GM12801 (cell line): ENCODE data around the gene LRIT2.

Experiments used
- TF ChIP-seq, protein P1 (sequence below): IDR thresholded peaks from one replicate; pipeline ENCODE4 v1.5.1; 2011; ENCODE audit warnings: control low read depth; ENCODE audit not compliant: insufficient read length; ENCODE audit errors: extremely low read depth

Gene LRIT2

GRCh38 chr10:84237199-84238051 lies 12.1 kb upstream of the LRIT2 start:
- TF ChIP-seq, protein P1, sequence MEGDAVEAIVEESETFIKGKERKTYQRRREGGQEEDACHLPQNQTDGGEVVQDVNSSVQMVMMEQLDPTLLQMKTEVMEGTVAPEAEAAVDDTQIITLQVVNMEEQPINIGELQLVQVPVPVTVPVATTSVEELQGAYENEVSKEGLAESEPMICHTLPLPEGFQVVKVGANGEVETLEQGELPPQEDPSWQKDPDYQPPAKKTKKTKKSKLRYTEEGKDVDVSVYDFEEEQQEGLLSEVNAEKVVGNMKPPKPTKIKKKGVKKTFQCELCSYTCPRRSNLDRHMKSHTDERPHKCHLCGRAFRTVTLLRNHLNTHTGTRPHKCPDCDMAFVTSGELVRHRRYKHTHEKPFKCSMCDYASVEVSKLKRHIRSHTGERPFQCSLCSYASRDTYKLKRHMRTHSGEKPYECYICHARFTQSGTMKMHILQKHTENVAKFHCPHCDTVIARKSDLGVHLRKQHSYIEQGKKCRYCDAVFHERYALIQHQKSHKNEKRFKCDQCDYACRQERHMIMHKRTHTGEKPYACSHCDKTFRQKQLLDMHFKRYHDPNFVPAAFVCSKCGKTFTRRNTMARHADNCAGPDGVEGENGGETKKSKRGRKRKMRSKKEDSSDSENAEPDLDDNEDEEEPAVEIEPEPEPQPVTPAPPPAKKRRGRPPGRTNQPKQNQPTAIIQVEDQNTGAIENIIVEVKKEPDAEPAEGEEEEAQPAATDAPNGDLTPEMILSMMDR = no peak

GRCh38 chr10:84236807-84237198 lies 11.5 kb upstream of the LRIT2 start:
- TF ChIP-seq, protein P1 = no peak

DNA sequence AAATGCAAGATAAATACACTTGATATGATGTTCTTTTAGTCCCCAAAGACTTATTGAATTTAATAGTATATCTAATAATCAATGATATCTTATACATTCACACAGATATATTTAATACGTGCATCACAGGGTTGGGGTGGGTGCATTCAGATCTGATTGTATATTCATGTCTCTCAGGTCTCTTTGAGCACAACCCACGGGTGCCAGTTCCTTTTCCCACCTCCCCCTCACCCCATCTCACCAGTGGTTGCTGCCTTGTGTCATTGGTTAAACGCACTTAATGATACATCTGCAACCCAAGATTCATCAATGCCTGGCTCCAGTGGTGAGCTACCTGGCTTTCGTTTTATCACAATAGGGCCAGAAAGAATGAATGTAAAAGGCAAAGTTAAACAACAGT lies 9.8 kb upstream of the LRIT2 start:
- TF ChIP-seq, protein P1 = no peak

DNA sequence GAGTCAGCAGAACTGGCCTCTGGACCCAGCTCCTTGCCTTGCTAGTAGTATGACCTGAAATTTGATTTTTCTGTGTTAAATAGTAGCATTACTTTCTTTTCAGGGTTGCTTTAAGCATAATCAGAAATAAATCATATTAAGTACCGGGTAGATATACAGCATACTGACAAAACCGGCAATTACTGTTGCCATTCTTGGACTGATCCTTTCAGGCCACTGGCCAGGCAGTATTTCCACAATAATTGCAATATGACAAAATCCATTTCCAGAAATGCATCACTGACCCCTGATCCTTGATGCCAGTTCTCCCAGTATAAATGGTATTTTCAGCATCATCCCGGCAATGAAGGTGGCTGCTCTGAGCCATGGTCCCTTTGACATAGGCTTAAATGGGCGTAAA lies 9.1 kb upstream of the LRIT2 start:
- TF ChIP-seq, protein P1 = no peak

DNA sequence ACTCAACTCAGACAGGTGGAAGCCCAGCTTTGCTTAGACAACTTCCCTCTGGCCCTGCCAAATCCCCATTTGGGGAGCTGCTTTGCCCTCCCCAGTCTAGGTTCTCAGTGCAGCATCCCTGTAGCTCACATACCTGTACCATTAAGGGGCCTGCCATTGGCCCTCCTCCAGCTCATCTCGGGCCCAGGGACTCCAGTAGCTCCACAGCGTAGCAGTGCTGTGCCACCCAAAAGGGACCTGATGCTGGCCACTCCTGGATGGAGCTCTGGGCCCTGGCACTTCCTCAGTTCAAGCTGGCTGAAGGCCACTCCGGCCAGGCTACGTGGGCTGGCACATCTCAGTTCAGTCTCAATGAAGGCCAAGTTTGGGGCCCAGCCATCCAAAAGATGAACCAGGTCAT lies 8.6 kb upstream of the LRIT2 start:
- TF ChIP-seq, protein P1 = no peak

GRCh38 chr10:84232376-84232775 lies 7.0 kb upstream of the LRIT2 start:
- TF ChIP-seq, protein P1 = no peak

GRCh38 chr10:84230359-84230758 lies 5.0 kb upstream of the LRIT2 start:
- TF ChIP-seq, protein P1 = no peak
